K562 (cell line): ENCODE results near the gene COX18. TPM values are rescaled to one million over a fixed set of nuclear protein-coding genes. Genes with fewer than 3 reads are reported as not detected.
A peak's percentile ranks its signal among the peaks of the same experiment; 100 is the strongest.

Experiments used
- ATAC-seq: fragments of 200-7000 bp; cut with Tn5 transposase; 3 replicates; pipeline ENCODE4 v1.9.1; 2020; ENCODE audit warnings: moderate library complexity
- BruUV-seq: library from RNA; stranded (reverse); fragments of 400-500 nt; replicated peaks from 2 replicates; lab custom pipeline; 2021; lab: Mats Ljungman, UMichigan
- CTCF ChIA-PET: fragments of 300-600 bp; formaldehyde crosslinking; extraction: SDS; loops from one replicate; lab custom pipeline; 2021; ENCODE audit warnings: low intra/inter-chr PET ratio; lab: Yijun Ruan, JAX
- POLR2A ChIA-PET: fragments of 300-600, 350-650 bp; sonication (Branson Sonifier 250); formaldehyde crosslinking; extraction: SDS; loops from one replicate; lab custom pipeline; 2021; ENCODE audit warnings: antibody characterized with exemption, inconsistent platforms; lab: Yijun Ruan, JAX
- DNase-seq, 4 experiments: peaks; one replicate each; pipeline versions ENCODE4 v3.0.0 to v3.0.0-alpha.2; 2011 to 2018; ENCODE audit warnings: low spot score in 3 of 4, mixed read lengths in 3 of 4; ENCODE audit errors: extremely low read depth in 1 of 4
- FAIRE-seq: peaks from 2 replicates; lab custom pipeline; 2011; peaks lifted over from hg19 to GRCh38; lab: Jason Lieb, UNC
- H2AFZ ChIP-seq: 2 replicates; pipeline ENCODE4 v1.6.0; 2011; ENCODE audit warnings: low read depth, low read length, control low read depth, inconsistent platforms
- H3K27ac ChIP-seq: fragments of 200-600 bp; 3 replicates; pipeline ENCODE4 v1.8.0; 2011; ENCODE audit warnings: low read depth, mild to moderate bottlenecking, control low read depth, inconsistent platforms, low read length, moderate library complexity, mixed read lengths; ENCODE audit errors: extremely low read depth
- H3K27me3 ChIP-seq, 2 experiments: fragments of 300-600 bp in 1 of 2; 2 replicates in 1 of 2; 3 replicates in 1 of 2; pipeline versions ENCODE4 v1.6.0 to v1.8.0; 2011; ENCODE audit warnings: inconsistent platforms in 2 of 2, low read length in 2 of 2, mild to moderate bottlenecking in 1 of 2, mixed read lengths in 1 of 2, moderate library complexity in 1 of 2; ENCODE audit not compliant: control insufficient read depth in 2 of 2, insufficient read depth in 2 of 2
- H3K36me3 ChIP-seq: fragments of 300-600 bp; 3 replicates; pipeline ENCODE4 v1.8.0; 2011; ENCODE audit warnings: mild to moderate bottlenecking, low read length, inconsistent platforms; ENCODE audit not compliant: control insufficient read depth, insufficient read depth
- H3K4me1 ChIP-seq, 2 experiments: fragments of 200-600 bp in 1 of 2; replicated peaks in 1 of 2; 2 replicates in 1 of 2; 3 replicates in 1 of 2; pipeline versions ENCODE4 v1.5.1 to v1.8.0; 2011; ENCODE audit warnings: inconsistent platforms in 2 of 2, low read length in 2 of 2, mild to moderate bottlenecking in 1 of 2, mixed read lengths in 1 of 2, moderate library complexity in 1 of 2; ENCODE audit not compliant: control insufficient read depth in 2 of 2, insufficient read depth in 2 of 2
- H3K4me2 ChIP-seq: 2 replicates; pipeline ENCODE4 v1.6.1; 2011; ENCODE audit warnings: low read length, control low read depth, inconsistent platforms, mixed read lengths; ENCODE audit not compliant: insufficient read depth
- H3K4me3 ChIP-seq: fragments of 200-600 bp; sonication (generic), shearing (Covaris generic); 2 replicates; pipeline ENCODE4 v1.5.1; 2016; ENCODE audit warnings: control low read depth, inconsistent platforms
- H3K79me2 ChIP-seq: fragments of 200-600 bp; 3 replicates; pipeline ENCODE4 v1.8.0; 2011; ENCODE audit warnings: low read length, inconsistent platforms; ENCODE audit not compliant: control insufficient read depth, insufficient read depth
- H3K9ac ChIP-seq, 2 experiments: 2 replicates each; pipeline versions ENCODE4 v1.6.0 to v1.6.1; 2011; ENCODE audit warnings: low read depth in 2 of 2, low read length in 2 of 2, control low read depth in 1 of 2, inconsistent platforms in 1 of 2, mild to moderate bottlenecking in 1 of 2, mixed read lengths in 1 of 2; ENCODE audit not compliant: insufficient read depth in 1 of 2
- H3K9me1 ChIP-seq: one replicate; pipeline ENCODE4 v1.6.0; 2011; ENCODE audit warnings: inconsistent platforms, mild to moderate bottlenecking, low read length, moderate library complexity; ENCODE audit not compliant: control insufficient read depth, insufficient read depth
- H3K9me3 ChIP-seq: replicated peaks from 2 replicates; pipeline ENCODE4 v1.5.1; 2011; ENCODE audit warnings: low read depth, low read length, inconsistent platforms; ENCODE audit not compliant: control insufficient read depth, insufficient read depth
- H4K20me1 ChIP-seq: replicated peaks from 2 replicates; pipeline ENCODE4 v1.6.1; 2011; ENCODE audit warnings: low read length, inconsistent platforms, mixed read lengths; ENCODE audit not compliant: control insufficient read depth, insufficient read depth
- BRCA1 ChIP-seq, 2 experiments: fragments of 450-650 bp in 1 of 2; sonication (generic) in 1 of 2; formaldehyde crosslinking in 1 of 2; IDR thresholded peaks; 2 replicates each; pipeline versions ENCODE4 v1.5.0 to v1.6.1; 2017 to 2020; ENCODE audit warnings: mild to moderate bottlenecking in 1 of 2, missing genetic modification reagents in 1 of 2
- GTF2B ChIP-seq: IDR thresholded peaks from 2 replicates; pipeline ENCODE4 v1.6.1; 2011; ENCODE audit not compliant: insufficient read length; ENCODE audit errors: extremely low read depth
- HLTF ChIP-seq: fragments of 450-650 bp; IDR thresholded peaks from 2 replicates; pipeline ENCODE4 v1.6.1; 2016
- NR2C1 ChIP-seq, 2 experiments: fragments of 450-650 bp; IDR thresholded peaks; 2 replicates each; pipeline ENCODE4 v1.6.1; 2017; ENCODE audit warnings: mild to moderate bottlenecking in 2 of 2, antibody characterized with exemption in 1 of 2, inconsistent platforms in 1 of 2, missing compliant biosample characterization in 1 of 2, missing genetic modification characterization in 1 of 2
- POLR2A ChIP-seq: fragments of 450-650 bp; conservative IDR thresholded peaks from 2 replicates; pipeline ENCODE4 v1.6.1; 2016
- PTBP1 ChIP-seq: fragments of 200-400 bp; formaldehyde crosslinking; IDR thresholded peaks from 2 replicates; pipeline ENCODE4 v1.6.1; 2017; ENCODE audit warnings: low read depth, low read length
- RBBP5 ChIP-seq: fragments of 200-600 bp; sonication (generic); IDR thresholded peaks from 2 replicates; pipeline ENCODE4 v1.6.1; 2012; ENCODE audit warnings: borderline replicate concordance, mild to moderate bottlenecking, low read length, control low read depth, inconsistent platforms; ENCODE audit not compliant: insufficient read depth, poor library complexity, severe bottlenecking
- ZNF224 ChIP-seq: sonication (generic); formaldehyde crosslinking; IDR thresholded peaks from 2 replicates; pipeline ENCODE4 v1.8.0; 2022; ENCODE audit warnings: mild to moderate bottlenecking, missing genetic modification reagents
- WGBS: fragments of 100-300 bp; shearing (Covaris generic); methylation state at CpG from one replicate; pipeline ENCODE4 v1.1.6; 2016; ENCODE audit warnings: low coverage, mixed read lengths; ENCODE audit not compliant: insufficient coverage; ENCODE audit errors: missing lambda C conversion rate; 5-methylcytosine and 5-hydroxymethylcytosine counted together
- in situ Hi-C: fragments of 300-500 bp; cut with MboI; formaldehyde crosslinking; loops from 4 replicates; pipeline ENCODE4 v1.15.0; 2018; ENCODE audit warnings: inconsistent platforms, mixed read lengths
- intact Hi-C: fragments of 100-400 bp; cut with micrococcal nuclease; formaldehyde crosslinking; loops from 2 replicates; pipeline ENCODE4 v1.14.2; 2022
- polyA plus RNA-seq, 8 experiments: library from polyadenylated mRNA; depleted of rRNA in 4 of 8; stranded (reverse) in 5 of 8; unstranded in 3 of 8; fragments of >200 nt; fragmentation: Nextera tagmentation in 2 of 8; fragmentation: Illumina TruSeq in 1 of 8; extraction: Ambion mirVana in 2 of 8; extraction: Trizol in 1 of 8; gene quantifications; 2 replicates each; pipeline versions ENCODE4 v1.2.1 to v1.2.3, GENCODE V29; 2011 to 2014; ENCODE audit warnings: inconsistent platforms in 1 of 8, missing spikeins in 1 of 8
- total RNA-seq, 7 experiments: library from RNA; depleted of rRNA in 6 of 7; stranded (reverse); fragments of >200 nt in 6 of 7; fragmentation: Illumina TruSeq in 2 of 7; extraction: Trizol in 2 of 7; gene quantifications; 2 replicates each; pipeline versions ENCODE4 v1.2.1 to v1.2.3, GENCODE V29; 2011 to 2021; ENCODE audit warnings: low replicate concordance in 1 of 7
- TF ChIP-seq, protein P1 (sequence below): conservative IDR thresholded peaks from 2 replicates; pipeline ENCODE4 v1.6.1; 2011; ENCODE audit warnings: low read depth, mild to moderate bottlenecking, low read length; ENCODE audit not compliant: control insufficient read depth

COX18 gene
- total and polyA plus RNA-seq, 9 of the 15 experiments (the other 6 are each of a cell fraction or from before 2014, with no cell fraction given): 7.0 to 21.3 (median 14.7) TPM

GRCh38 chr4:73092868-73093267 lies 23.4 kb upstream of the COX18 start (continued):
- TF ChIP-seq RBBP5 (no peak), NR2C1 (IDR thresholded peaks at IDR 0.05) (no peak), NR2C1 (tag; IDR thresholded peaks at IDR 0.05) (no peak), ZNF224 (CRISPR knock-in tag) (no peak), GTF2B (no peak), BRCA1 (IDR thresholded peaks at IDR 0.05) (no peak), BRCA1 (CRISPR knock-in tag; IDR thresholded peaks at IDR 0.05) (no peak)
- TF ChIP-seq, protein P1, sequence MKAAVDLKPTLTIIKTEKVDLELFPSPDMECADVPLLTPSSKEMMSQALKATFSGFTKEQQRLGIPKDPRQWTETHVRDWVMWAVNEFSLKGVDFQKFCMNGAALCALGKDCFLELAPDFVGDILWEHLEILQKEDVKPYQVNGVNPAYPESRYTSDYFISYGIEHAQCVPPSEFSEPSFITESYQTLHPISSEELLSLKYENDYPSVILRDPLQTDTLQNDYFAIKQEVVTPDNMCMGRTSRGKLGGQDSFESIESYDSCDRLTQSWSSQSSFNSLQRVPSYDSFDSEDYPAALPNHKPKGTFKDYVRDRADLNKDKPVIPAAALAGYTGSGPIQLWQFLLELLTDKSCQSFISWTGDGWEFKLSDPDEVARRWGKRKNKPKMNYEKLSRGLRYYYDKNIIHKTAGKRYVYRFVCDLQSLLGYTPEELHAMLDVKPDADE: no peak

- no TSS peak for BruUV-seq
- Histone ChIP-seq H3K9me1 (no peaks in the 10 kb centered on the region), H3K27ac (no peak overlapping the region), H3K9ac (no peak overlapping the region), H3K9me3 (no peaks in the 10 kb centered on the region), H3K4me1 (no peaks in the 10 kb centered on the region), H3K4me3 (no peak overlapping the region), H3K36me3 (peaks cover 76% of the 10 kb centered on the region), H4K20me1 (peaks cover 5% of the 10 kb centered on the region; the same call in 1 of the 2 replicates), H3K79me2 (peaks cover 39% of the 10 kb centered on the region), H3K4me2 (no peak overlapping the region), H2AFZ (no peak overlapping the region), H3K27me3 (no peaks in the 10 kb centered on the region)
- intact Hi-C loops (no loop called here), in situ Hi-C loops (no loop called here)
- CTCF ChIA-PET: no interaction called here
- ATAC-seq (no peak), DNase-seq (no peak), FAIRE-seq (peak; percentile 6)
- POLR2A ChIA-PET: interaction anchor here (1.5 to 1.8 kb wide), 2 partner anchors 14 to 21 kb away, joined by 3 to 6 read pairs; partner anchors contain the start of gene COX18
- 0 out of 2 replicates have a peak, but pooled peaks have one; percentile 9 for TF ChIP-seq POLR2A
- TF ChIP-seq HLTF: no peak
- TF ChIP-seq PTBP1: no peak
- whole genome bisulfite sequencing: 100% methylated on average over 1 of the region's 1 CpG
Observed at GRCh38 chr4:73090738-73091137, 21.2 kb upstream of the COX18 start.
